Measurements from ENCODE around the gene PODXL. TPM values are rescaled to one million over a fixed set of nuclear protein-coding genes. Genes with fewer than 3 reads are reported as not detected.

The PODXL gene
- polyA plus RNA-seq, 2 donors, result 3.4 to 3.5 TPM

- WGBS, 2 donors, result 76 to 78% methylated on average over 10 of the region's 10 CpGs
- Histone ChIP-seq H3K4me1 (ENCODE audit: control insufficient read depth in 2 of 2, insufficient read depth in 2 of 2, low read length in 1 of 2) (no peaks in the 10 kb centered on the region), H3K27me3 (ENCODE audit: control insufficient read depth in 1 of 2, insufficient read depth in 2 of 2, low read length in 2 of 2) (no peaks in the 10 kb centered on the region), H3K9me3 (ENCODE audit: control insufficient read depth in 2 of 2, insufficient read depth in 1 of 2, low read depth in 1 of 2, low read length in 1 of 2) (no peaks in the 10 kb centered on the region), H3K4me3 (ENCODE audit: low read depth in 1 of 2, low read length in 2 of 2) (no peak overlapping the region), H3K27ac (ENCODE audit: low read depth in 2 of 2, low read length in 1 of 2) (no peak overlapping the region), H3K36me3 (ENCODE audit: control insufficient read depth in 2 of 2, insufficient read depth in 2 of 2, low read length in 1 of 2) (no peaks in the 10 kb centered on the region)
Observed at GRCh38 chr7:131532570-131533091, 23.8 kb downstream of the PODXL start.

GRCh38 chr7:131530137-131530536 lies 26.3 kb downstream of the PODXL start:
- no peaks in the 10 kb centered on the region for H3K27me3 ChIP-seq (ENCODE audit: control insufficient read depth in 1 of 2, insufficient read depth in 2 of 2, low read length in 2 of 2)
- H3K4me3 ChIP-seq (ENCODE audit: low read depth in 1 of 2, low read length in 2 of 2), result no peak overlapping the region
- no peak overlapping the region for H3K27ac ChIP-seq (ENCODE audit: low read depth in 2 of 2, low read length in 1 of 2)
- no peaks in the 10 kb centered on the region for H3K36me3 ChIP-seq (ENCODE audit: control insufficient read depth in 2 of 2, insufficient read depth in 2 of 2, low read length in 1 of 2)
- H3K4me1 ChIP-seq (ENCODE audit: control insufficient read depth in 2 of 2, insufficient read depth in 2 of 2, low read length in 1 of 2), result no peaks in the 10 kb centered on the region
- H3K9me3 ChIP-seq (ENCODE audit: control insufficient read depth in 2 of 2, insufficient read depth in 1 of 2, low read depth in 1 of 2, low read length in 1 of 2), result no peaks in the 10 kb centered on the region
- 88 to 90% methylated on average over 6 of the region's 6 CpGs for WGBS, 2 donors

GRCh38 chr7:131529617-131530016 lies 26.8 kb downstream of the PODXL start:
- Histone ChIP-seq H3K27me3 (ENCODE audit: control insufficient read depth in 1 of 2, insufficient read depth in 2 of 2, low read length in 2 of 2) (no peaks in the 10 kb centered on the region), H3K4me3 (ENCODE audit: low read depth in 1 of 2, low read length in 2 of 2) (no peak overlapping the region), H3K27ac (ENCODE audit: low read depth in 2 of 2, low read length in 1 of 2) (peak overlapping the region in 1 of 2 donors; percentile 2), H3K4me1 (ENCODE audit: control insufficient read depth in 2 of 2, insufficient read depth in 2 of 2, low read length in 1 of 2) (no peaks in the 10 kb centered on the region), H3K36me3 (ENCODE audit: control insufficient read depth in 2 of 2, insufficient read depth in 2 of 2, low read length in 1 of 2) (no peaks in the 10 kb centered on the region), H3K9me3 (ENCODE audit: control insufficient read depth in 2 of 2, insufficient read depth in 1 of 2, low read depth in 1 of 2, low read length in 1 of 2) (no peaks in the 10 kb centered on the region)
- WGBS, 2 donors, result 84 to 89% methylated on average over 11 of the region's 11 CpGs

- no peaks in the 10 kb centered on the region for H3K36me3 ChIP-seq (ENCODE audit: control insufficient read depth in 2 of 2, insufficient read depth in 2 of 2, low read length in 1 of 2)
- H3K27me3 ChIP-seq (ENCODE audit: control insufficient read depth in 1 of 2, insufficient read depth in 2 of 2, low read length in 2 of 2), result no peaks in the 10 kb centered on the region
- H3K9me3 ChIP-seq (ENCODE audit: control insufficient read depth in 2 of 2, insufficient read depth in 1 of 2, low read depth in 1 of 2, low read length in 1 of 2), result no peaks in the 10 kb centered on the region
- no peak overlapping the region for H3K4me3 ChIP-seq (ENCODE audit: low read depth in 1 of 2, low read length in 2 of 2)
- H3K27ac ChIP-seq (ENCODE audit: low read depth in 2 of 2, low read length in 1 of 2), result no peak overlapping the region
- 29 to 61% methylated on average over 3 of the region's 3 CpGs for WGBS, 2 donors
- H3K4me1 ChIP-seq (ENCODE audit: control insufficient read depth in 2 of 2, insufficient read depth in 2 of 2, low read length in 1 of 2), result no peaks in the 10 kb centered on the region
Observed at GRCh38 chr7:131529179-131529578, 27.2 kb downstream of the PODXL start.

- Histone ChIP-seq H3K27me3 (ENCODE audit: control insufficient read depth in 1 of 2, insufficient read depth in 2 of 2, low read length in 2 of 2) (no peaks in the 10 kb centered on the region), H3K36me3 (ENCODE audit: control insufficient read depth in 2 of 2, insufficient read depth in 2 of 2, low read length in 1 of 2) (no peaks in the 10 kb centered on the region), H3K27ac (ENCODE audit: low read depth in 2 of 2, low read length in 1 of 2) (no peak overlapping the region), H3K4me3 (ENCODE audit: low read depth in 1 of 2, low read length in 2 of 2) (no peak overlapping the region), H3K9me3 (ENCODE audit: control insufficient read depth in 2 of 2, insufficient read depth in 1 of 2, low read depth in 1 of 2, low read length in 1 of 2) (no peaks in the 10 kb centered on the region), H3K4me1 (ENCODE audit: control insufficient read depth in 2 of 2, insufficient read depth in 2 of 2, low read length in 1 of 2) (no peaks in the 10 kb centered on the region)
- WGBS, 2 donors, result 42 to 48% methylated on average over 4 of the region's 4 CpGs
Observed at GRCh38 chr7:131527456-131527855, 29.0 kb downstream of the PODXL start.

- H3K9me3 ChIP-seq (ENCODE audit: control insufficient read depth in 2 of 2, insufficient read depth in 1 of 2, low read depth in 1 of 2, low read length in 1 of 2), result no peaks in the 10 kb centered on the region
- no peaks in the 10 kb centered on the region for H3K36me3 ChIP-seq (ENCODE audit: control insufficient read depth in 2 of 2, insufficient read depth in 2 of 2, low read length in 1 of 2)
- peaks cover 0 to 3% of the 10 kb centered on the region in 2 donors for H3K4me1 ChIP-seq (ENCODE audit: control insufficient read depth in 2 of 2, insufficient read depth in 2 of 2, low read length in 1 of 2)
- no peak overlapping the region for H3K4me3 ChIP-seq (ENCODE audit: low read depth in 1 of 2, low read length in 2 of 2)
- H3K27ac ChIP-seq (ENCODE audit: low read depth in 2 of 2, low read length in 1 of 2), result no peak overlapping the region
- 56 to 64% methylated on average over 2 of the region's 2 CpGs for WGBS, 2 donors
- no peaks in the 10 kb centered on the region for H3K27me3 ChIP-seq (ENCODE audit: control insufficient read depth in 1 of 2, insufficient read depth in 2 of 2, low read length in 2 of 2)
Observed at GRCh38 chr7:131525820-131526219, 30.6 kb downstream of the PODXL start.

- H3K27me3 ChIP-seq (ENCODE audit: control insufficient read depth in 1 of 2, insufficient read depth in 2 of 2, low read length in 2 of 2), result no peaks in the 10 kb centered on the region
- H3K27ac ChIP-seq (ENCODE audit: low read depth in 2 of 2, low read length in 1 of 2), result no peak overlapping the region
- no peaks in the 10 kb centered on the region for H3K36me3 ChIP-seq (ENCODE audit: control insufficient read depth in 2 of 2, insufficient read depth in 2 of 2, low read length in 1 of 2)
- H3K4me3 ChIP-seq (ENCODE audit: low read depth in 1 of 2, low read length in 2 of 2), result no peak overlapping the region
- no peaks in the 10 kb centered on the region for H3K9me3 ChIP-seq (ENCODE audit: control insufficient read depth in 2 of 2, insufficient read depth in 1 of 2, low read depth in 1 of 2, low read length in 1 of 2)
- H3K4me1 ChIP-seq (ENCODE audit: control insufficient read depth in 2 of 2, insufficient read depth in 2 of 2, low read length in 1 of 2), result peaks cover 0 to 3% of the 10 kb centered on the region in 2 donors
Observed at GRCh38 chr7:131524703-131525102, 31.7 kb downstream of the PODXL start.

- no peak overlapping the region for H3K4me3 ChIP-seq (ENCODE audit: low read depth in 1 of 2, low read length in 2 of 2)
- 33 to 46% methylated on average over 2 of the region's 2 CpGs for whole genome bisulfite sequencing, 2 donors
- H3K9me3 ChIP-seq (ENCODE audit: control insufficient read depth in 2 of 2, insufficient read depth in 1 of 2, low read depth in 1 of 2, low read length in 1 of 2), result no peaks in the 10 kb centered on the region
- peaks cover 0 to 3% of the 10 kb centered on the region in 2 donors for H3K4me1 ChIP-seq (ENCODE audit: control insufficient read depth in 2 of 2, insufficient read depth in 2 of 2, low read length in 1 of 2)
- peak overlapping the region in 1 of 2 donors; percentile 31 for H3K27ac ChIP-seq (ENCODE audit: low read depth in 2 of 2, low read length in 1 of 2)
- no peaks in the 10 kb centered on the region for H3K36me3 ChIP-seq (ENCODE audit: control insufficient read depth in 2 of 2, insufficient read depth in 2 of 2, low read length in 1 of 2)
- H3K27me3 ChIP-seq (ENCODE audit: control insufficient read depth in 1 of 2, insufficient read depth in 2 of 2, low read length in 2 of 2), result no peaks in the 10 kb centered on the region
Observed at GRCh38 chr7:131524115-131524514, 32.3 kb downstream of the PODXL start.

GRCh38 chr7:131522325-131522930 lies 34.0 kb downstream of the PODXL start:
- no peaks in the 10 kb centered on the region for H3K9me3 ChIP-seq (ENCODE audit: control insufficient read depth in 2 of 2, insufficient read depth in 1 of 2, low read depth in 1 of 2, low read length in 1 of 2)
- 72 to 80% methylated on average over 11 of the region's 11 CpGs for WGBS, 2 donors
- peaks cover 0 to 3% of the 10 kb centered on the region in 2 donors for H3K4me1 ChIP-seq (ENCODE audit: control insufficient read depth in 2 of 2, insufficient read depth in 2 of 2, low read length in 1 of 2)
- no peaks in the 10 kb centered on the region for H3K36me3 ChIP-seq (ENCODE audit: control insufficient read depth in 2 of 2, insufficient read depth in 2 of 2, low read length in 1 of 2)
- H3K27me3 ChIP-seq (ENCODE audit: control insufficient read depth in 1 of 2, insufficient read depth in 2 of 2, low read length in 2 of 2), result no peaks in the 10 kb centered on the region
- peak overlapping the region in 1 of 2 donors; percentile 59 for H3K27ac ChIP-seq (ENCODE audit: low read depth in 2 of 2, low read length in 1 of 2)
- H3K4me3 ChIP-seq (ENCODE audit: low read depth in 1 of 2, low read length in 2 of 2), result no peak overlapping the region

GRCh38 chr7:131521651-131522163 lies 34.7 kb downstream of the PODXL start:
- Histone ChIP-seq H3K9me3 (ENCODE audit: control insufficient read depth in 2 of 2, insufficient read depth in 1 of 2, low read depth in 1 of 2, low read length in 1 of 2) (no peaks in the 10 kb centered on the region), H3K36me3 (ENCODE audit: control insufficient read depth in 2 of 2, insufficient read depth in 2 of 2, low read length in 1 of 2) (no peaks in the 10 kb centered on the region), H3K27me3 (ENCODE audit: control insufficient read depth in 1 of 2, insufficient read depth in 2 of 2, low read length in 2 of 2) (no peaks in the 10 kb centered on the region), H3K27ac (ENCODE audit: low read depth in 2 of 2, low read length in 1 of 2) (peak overlapping the region in 1 of 2 donors; percentile 48), H3K4me3 (ENCODE audit: low read depth in 1 of 2, low read length in 2 of 2) (no peak overlapping the region), H3K4me1 (ENCODE audit: control insufficient read depth in 2 of 2, insufficient read depth in 2 of 2, low read length in 1 of 2) (peaks cover 0 to 3% of the 10 kb centered on the region in 2 donors)
- WGBS, 2 donors, result 43 to 56% methylated on average over 7 of the region's 7 CpGs

Data from esophagus (tissue), 2 donors.